GM18499 (cell line): ENCODE data around the gene GCLM.
"Not testable (repeated sequence)": the region's sequence is repeated elsewhere in the genome, so short reads cannot be mapped to it uniquely, and the experiment has no call there.

Source experiments
- ATAC-seq: cut with Tn5 transposase; IDR thresholded peaks from one replicate; pipeline ENCODE4 v1.9.1; 2021; ENCODE audit warnings: moderate number of reproducible peaks; ENCODE audit not compliant: insufficient read depth, unreplicated experiment

Gene GCLM, protein sequence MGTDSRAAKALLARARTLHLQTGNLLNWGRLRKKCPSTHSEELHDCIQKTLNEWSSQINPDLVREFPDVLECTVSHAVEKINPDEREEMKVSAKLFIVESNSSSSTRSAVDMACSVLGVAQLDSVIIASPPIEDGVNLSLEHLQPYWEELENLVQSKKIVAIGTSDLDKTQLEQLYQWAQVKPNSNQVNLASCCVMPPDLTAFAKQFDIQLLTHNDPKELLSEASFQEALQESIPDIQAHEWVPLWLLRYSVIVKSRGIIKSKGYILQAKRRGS

DNA sequence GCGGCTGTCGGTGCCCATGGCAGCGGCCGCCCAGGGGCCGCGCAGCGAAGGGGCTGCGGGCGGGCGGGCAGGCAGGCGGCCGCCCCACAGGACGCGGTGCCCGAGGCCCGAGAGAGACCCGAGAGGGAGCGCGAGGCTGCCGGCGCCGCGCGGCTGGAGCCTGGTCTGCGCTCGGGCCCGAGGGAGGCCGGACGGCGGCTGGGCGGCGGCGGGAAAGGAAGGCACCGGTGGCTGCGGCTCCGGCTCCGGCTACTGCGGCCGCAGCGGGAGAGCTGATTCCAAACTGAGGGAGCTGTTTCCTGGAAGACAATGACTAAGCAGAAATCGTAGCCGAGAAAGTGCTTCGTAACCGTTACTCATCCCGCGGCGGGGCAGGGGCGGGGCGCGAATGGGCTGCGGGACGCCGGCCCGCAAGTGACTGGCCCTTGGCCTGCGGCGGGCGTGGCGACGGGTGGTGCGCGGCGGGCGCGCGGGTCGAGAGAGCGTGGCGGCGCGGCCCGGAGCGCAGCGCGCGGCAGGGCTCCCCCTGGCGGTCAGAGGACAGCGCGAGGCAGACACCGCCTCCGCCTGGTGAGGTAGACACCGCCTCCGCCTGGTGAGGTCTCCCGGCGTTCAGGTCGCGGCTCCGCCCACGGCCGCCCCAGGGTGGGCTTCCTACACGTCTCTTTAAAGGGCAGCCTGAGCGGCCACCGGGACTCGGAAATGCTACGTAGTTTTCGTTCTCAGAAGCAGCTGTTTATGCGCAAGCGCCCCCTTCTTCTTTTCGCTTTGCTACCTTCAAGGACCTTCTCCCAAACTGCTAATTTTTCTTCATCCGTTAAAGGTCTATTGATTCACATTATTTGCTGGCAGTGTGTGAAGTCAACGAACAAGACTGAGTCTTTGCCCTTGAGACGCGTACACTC, at the start of gene GCLM:
GCLM (minus strand) TSS at position 285 of the 905 bp plus-strand sequence; CDS start at position 18, 267 bp downstream.
- peak; percentile 89 for ATAC-seq

DNA sequence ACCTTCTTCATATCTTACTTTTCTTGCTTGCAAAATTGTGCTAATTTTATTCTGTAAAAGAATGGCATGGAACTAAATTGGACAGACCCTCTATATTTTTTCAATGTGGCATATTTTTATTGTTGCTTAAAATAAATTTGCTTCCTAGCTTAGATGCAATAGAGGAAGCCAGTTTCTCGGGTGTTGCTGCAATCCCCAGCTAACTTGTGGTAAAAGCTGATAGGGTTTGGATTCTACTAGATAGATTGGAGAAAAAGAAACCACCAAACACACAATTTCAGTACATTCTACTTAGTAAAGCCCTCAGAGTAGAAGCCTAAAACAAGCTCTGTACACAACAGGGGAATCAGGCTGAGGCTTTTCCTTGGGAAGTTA, 49.5 kb upstream of the GCLM start:
- ATAC-seq: no peak

DNA sequence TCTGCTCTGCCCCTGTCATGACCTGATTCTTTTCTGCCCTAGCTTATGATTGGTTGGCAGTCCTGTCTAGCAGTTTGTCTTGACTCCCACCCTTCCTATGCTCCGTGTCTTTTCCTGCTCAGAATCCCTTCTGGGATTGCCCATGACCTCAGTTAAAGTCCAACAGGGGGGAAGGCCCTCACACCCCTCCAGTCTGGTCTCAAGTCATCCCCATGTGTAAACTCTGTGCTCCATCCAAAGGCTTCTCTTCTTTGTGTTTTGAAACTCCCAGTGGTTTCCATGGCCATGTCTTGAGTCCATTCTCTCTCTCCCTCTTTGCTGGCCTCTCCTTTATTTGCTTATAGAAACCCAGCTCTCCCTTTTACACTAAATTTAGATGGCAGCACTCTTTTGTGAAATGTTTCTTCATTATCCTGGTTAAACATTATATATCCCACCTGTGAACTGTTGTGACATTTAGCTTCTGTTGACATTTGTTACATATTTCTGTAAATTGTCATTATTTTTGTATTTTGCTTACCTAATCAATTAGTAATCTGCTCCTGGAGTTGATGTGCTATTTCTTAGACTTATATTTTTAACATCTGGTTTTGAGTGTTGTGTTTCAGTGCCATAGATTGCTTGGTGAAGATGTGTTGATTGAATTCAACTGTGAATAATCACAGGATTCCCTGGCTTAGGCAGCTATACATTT, 48.9 kb upstream of the GCLM start:
- ATAC-seq: no peak

DNA sequence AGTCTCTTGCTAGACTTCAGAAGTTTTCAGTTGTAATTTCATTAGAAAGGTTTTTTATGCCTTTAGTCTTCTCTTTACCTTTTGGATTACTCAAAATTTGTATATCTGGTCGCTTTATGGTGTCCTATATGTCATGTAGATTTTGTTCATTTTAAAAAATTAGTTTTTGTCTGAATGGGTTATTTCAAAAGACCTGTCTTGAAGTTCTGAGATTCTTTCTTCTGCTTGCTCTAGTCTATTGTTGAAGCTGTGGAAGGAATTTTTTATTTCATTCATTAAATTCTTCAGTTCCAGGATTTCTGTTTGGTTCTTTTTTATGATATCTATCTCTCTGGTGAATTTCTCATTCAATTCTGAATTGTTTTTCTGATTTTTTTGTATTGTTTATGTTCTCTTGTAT, 46.5 kb upstream of the GCLM start:
- no peak for ATAC-seq

DNA sequence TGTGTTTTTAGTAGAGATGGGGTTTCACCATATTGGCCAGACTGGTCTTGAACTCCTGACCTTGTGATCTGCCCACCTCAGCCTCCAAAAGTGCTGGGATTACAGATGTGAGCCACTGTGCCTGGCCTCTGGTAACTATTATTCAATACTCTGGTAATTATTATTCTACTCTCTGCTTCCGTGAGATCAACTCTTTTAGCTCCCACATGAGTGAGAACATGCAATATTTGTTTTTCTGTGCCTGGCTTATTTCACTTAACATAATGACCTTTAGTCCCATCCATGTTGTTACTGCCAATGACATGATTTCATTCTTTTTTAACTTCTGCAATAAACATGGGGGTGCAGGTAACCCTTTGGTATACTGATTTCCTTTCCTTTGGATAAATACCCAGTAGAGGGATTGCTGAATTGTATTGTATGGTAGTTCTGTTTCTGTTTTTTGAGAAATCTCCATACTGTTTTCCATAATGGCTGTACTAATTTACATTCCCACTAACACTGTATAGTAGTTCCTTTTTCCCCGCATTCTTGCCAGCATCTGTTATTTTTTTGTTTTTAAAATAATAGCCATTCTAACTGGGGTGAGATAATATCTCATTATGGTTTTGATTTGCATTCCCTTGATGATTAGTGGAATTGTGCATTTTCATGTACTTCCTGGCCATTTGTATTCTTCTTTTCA, 37.9 kb upstream of the GCLM start:
- not testable (repeated sequence) for ATAC-seq

DNA sequence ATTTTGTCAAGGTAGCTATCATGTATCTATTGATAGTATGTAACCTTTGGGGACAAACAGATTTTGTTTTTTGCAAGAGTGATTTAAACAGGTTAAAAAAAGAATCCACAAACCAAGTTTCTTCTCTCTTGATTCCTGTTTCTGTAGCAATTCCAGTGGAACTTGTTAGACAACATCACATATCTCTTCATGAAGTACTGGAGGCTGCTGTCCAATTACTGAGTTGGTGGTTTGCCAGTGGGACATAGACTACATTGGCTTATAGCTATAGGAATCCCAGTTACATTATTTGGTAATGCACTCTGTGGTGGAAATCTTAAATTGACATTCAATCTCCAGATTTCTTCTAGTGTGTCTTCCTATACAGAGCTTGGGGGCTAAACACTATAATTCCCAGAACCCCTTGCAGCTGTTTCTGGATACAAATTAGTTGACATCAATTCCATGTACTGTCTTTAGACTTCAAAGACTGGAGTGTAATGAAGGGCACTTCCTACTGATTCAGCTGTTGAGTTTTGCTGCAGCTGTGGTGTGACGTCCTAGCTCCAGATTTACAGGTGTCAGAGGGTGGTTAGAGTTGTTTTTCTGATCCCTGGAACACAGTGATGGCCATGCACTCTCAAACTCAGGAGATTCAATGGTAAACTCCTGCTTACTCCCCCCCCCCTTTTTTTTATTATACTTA, 29.4 kb upstream of the GCLM start:
- ATAC-seq: no peak

DNA sequence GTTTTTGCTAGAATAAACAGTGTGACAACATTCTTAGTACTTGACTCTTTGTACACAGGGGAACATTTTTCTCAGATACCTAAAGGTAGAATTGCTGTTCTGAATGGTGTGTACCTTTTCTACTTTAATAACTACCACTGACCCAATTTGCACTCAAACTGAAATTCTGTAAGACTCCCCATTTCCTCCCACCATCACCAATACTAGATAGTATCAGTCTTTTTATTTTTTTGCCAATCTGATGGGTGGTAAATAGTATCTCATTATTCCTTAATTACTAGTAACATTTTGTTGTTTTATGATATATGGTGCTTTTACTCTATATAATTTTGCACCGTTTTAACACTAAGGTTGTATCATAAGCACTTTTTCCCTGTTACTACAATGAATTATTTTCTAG, 28.8 kb upstream of the GCLM start:
- no peak for ATAC-seq

DNA sequence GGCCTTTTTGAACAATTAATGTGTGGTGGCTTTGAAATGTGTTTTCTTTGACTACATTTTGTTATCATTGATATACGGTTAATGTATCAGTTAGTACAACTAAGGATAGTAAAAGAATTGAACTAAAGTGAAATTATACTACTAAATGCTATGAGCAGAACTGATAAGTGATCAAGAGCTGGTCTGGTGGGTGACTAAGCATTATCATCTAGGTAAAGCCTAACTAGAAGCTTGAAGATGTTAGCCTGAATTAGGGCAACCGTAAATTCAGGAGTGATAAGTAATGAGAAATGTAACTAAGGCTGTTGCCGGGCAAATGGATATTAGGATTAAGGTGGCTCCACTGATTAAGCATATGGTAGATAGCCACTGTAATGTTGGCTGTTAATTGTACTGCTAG, 16.0 kb upstream of the GCLM start:
- no peak for ATAC-seq

DNA sequence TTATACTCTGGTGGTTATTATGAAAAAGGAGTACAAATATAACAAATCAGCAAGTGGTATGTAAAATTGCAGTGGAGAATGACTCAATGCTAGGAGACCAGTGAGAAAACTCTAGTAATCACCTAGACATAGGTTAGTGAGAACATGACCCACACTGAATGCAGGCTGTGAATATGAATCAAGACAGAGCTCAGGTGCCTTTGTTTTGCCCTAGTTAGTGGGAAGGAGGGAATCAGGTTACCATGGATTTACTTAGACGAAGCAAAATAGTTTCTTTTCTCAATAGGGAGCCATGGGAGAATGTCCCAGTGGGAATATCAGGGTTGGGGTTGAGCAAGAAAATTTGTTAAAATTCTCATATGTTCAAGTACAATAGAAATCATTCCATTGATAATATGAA, 10.6 kb upstream of the GCLM start:
- no peak for ATAC-seq

DNA sequence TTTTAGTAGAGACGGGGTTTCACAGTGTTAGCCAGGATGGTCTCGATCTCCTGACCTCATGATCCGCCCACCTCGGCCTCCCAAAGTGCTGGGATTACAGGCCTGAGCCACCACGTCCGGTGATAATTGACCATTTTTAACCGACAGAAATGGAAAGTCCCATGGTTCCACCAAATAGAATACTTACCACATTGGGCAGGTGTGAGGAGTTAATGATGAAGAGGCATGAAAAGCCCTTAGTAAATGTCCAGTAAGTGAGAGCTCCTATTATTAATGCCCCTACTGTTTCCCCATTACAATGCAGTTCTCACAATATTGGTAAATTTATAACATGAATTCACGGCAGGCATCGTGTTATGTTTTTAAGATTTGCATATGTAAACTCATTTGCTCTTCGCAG, 8.1 kb upstream of the GCLM start:
- no peak for ATAC-seq

DNA sequence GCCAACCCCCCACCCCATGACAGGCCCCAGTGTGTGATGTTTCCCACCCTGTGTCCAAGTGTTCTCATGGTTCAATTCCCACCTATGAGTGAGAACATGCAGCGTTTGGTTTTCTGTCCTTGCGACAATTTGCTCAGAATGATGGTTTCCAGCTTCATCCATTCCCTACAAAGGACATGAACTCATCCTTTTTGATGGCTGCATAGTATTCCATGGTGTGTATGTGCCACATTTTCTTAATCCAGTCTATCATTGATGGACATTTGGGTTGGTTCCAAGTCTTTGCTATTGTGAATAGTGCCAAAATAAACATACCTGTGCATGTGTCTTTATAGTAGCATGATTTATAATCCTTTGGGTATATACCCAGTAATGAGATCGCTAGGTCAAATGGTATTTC, 1.6 kb upstream of the GCLM start:
- not testable (repeated sequence) for ATAC-seq

DNA sequence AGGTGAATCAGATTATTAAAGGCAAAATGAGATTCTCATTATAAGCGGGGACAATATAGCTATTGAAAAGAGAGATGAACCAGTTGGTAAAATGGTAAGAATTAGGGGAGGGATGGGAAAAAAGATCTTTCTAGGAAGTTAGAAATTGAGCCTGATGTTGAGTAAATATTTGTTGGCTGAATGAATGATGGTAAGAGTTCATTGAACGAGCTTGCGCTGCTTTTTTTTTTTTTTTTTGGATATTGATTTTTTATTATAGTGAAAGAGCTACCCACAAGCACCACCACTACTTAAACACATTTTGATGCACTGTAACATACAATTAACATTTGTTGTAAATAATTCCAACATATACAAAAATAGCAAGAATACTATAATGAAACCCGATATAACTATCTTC, 1.1 kb upstream of the GCLM start:
- no peak for ATAC-seq

DNA sequence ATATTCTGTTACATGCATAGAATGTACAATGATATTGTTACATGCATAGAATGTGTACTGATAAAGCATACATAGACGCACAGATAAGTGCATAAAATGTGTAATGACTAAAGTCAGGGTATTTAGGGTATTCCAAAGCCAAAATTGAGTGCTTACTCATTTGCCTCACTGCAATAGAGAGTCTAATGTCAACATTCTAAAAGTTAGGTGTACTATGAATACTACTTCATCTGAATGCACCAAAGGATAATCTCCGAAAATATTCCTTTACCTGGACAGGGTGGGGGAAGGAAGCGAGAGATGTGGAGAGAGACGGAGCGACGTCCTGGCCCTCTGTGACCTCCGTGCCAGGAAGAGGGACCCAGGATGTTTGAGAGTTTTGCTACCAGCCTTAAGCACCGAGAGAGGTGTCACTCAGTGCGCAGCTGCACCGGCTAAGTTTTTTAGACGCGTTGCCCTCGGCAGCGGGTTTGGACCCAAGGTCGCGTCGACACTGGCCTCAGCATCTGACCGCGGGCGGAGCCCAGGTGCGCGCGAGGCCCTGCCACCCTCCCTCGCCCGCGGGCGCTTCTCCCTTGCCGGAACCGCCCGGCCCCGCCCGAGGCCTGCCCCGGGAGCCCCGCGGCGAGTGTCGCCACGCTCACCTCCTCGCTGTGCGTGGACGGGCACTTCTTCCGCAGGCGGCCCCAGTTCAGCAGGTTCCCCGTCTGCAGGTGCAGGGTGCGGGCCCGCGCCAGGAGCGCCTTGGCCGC, 660 bp downstream of the GCLM start:
- ATAC-seq: peak; percentile 27

DNA sequence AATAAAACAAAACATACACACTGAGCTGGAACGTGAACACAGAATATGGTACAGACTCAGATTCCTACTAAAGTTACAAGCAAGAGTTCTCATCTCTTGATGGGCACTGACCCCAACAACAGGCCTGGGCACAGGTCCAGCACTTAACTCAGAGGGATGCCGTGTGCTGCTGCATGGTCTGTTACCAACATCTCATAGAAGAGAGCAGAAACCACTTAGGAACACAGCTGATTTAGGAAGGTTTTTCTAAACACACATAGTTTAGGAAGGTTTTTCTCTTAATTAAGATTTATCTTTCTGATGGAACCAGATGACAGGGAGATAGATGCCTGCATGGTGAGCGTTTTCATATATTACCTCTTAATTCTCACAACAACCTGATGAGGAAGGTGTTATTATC, 1.5 kb downstream of the GCLM start:
- no peak for ATAC-seq

DNA sequence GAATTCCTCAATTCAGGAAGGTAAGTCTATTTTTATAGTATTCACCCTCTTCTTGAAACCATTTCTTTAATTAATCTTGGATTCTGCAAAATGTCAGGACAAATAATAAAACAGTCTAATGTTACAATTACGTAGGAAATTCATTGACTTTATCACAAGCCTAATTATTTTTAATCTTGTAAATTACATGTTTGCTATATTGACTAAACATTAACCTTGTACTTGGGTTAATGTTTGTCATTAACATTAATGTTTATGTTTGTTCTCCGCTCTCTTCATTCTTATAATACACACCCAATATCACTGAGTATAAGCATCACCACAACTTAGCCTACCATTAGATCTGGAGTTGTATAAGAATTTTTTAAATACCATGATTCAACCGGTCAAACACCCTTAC, 2.8 kb downstream of the GCLM start:
- ATAC-seq: no peak

DNA sequence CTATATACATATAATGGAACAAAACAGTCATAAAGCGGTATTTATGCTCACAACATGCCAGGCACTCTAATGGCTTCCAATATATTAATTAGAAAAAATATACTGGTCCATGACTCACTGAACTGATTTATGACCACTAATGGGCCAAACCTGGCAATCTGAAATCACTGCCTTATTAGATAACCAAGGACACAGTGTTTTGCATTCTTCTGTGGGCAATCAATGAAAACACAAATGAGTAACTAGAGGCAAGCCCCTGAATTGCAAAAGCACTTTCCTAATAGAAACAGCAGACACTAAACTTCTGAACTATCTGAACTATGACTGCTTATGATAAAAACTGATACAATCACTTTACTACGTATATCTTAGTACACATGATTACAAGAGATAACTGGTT, 3.5 kb downstream of the GCLM start:
- no peak for ATAC-seq

DNA sequence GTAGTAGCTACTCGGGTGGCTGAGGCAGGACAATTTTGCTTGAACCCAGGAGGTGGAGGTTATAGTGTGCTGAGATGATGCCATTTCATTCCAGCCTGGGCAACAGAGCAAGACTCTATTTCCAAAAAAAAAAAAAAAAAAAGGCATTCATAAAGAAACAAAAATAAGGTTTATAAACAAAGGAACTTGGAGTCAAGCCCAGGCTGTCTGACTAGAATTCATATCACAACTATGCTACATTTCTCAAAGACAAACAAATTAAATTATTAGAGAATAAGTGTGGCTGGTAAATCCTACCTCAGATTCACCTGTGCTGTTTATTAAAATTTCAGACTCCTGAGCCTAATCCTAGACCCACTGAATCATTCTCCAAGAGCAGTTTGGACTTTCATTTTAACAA, 4.2 kb downstream of the GCLM start:
- no peak for ATAC-seq

DNA sequence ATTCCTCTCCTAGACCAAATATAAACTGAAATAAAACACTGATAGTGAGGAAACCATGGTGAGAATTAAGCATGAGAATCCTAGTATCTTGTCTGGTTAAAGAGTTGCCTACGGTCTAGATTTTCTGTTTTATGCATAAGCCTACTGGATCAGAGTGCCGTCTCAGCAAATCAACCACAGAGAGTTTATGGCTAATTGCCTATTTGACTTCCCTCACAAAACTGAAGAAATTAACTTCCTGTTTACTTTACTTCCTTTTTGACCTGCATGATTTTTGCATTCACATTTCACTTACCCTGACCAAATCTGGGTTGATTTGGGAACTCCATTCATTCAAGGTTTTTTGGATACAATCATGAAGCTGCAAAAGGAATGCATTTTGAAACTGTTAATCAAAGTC, 5.0 kb downstream of the GCLM start:
- no peak for ATAC-seq

DNA sequence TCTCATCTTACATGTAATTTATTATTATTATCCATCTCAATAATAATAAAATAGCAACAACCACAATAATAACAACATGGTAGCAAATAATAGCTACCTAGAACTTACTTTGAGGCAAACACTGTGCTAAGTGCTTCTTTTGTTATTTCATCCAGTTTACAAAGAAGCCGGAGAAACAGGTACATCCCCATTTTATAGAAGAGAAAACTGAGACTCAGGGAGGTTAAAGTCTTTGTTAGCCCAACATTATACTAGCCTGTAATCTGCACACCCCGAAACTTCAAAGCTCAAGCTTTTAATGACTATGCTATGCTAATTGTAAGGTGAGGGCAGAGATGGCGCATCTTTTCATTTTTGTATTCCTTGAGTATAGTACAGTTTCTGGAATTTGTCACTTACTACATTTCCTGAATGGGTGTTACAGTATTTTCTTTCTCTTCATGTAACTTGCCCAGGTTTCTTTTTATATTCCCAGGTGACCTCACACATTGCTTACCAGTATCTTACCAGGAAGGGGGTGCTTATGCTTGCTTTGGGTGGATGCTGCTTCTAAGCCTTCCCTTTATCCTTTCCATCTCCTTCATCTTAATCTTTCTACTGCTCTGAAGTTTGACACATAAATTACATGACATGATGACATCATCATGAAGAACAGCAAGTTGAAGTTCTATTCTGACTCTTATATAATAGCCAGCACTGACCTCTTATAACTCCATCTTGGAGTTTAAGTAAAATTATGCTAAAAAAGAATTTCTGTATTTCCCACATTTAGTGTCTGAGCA, 8.3 kb downstream of the GCLM start:
- no peak for ATAC-seq
